Vagina (tissue), 2 donors: ENCODE data around the gene ZBTB2.

Source experiments
- CTCF ChIP-seq, 3 experiments: fragments of 450-650 bp in 2 of 3; fragments of 200-600 bp in 1 of 3; sonication (generic) in 1 of 3; IDR thresholded peaks; one replicate each; pipeline ENCODE4 v1.5.1; 2017 to 2019; ENCODE audit warnings: antibody characterized with exemption in 3 of 3, mild to moderate bottlenecking in 2 of 3, moderate library complexity in 2 of 3
- POLR2A ChIP-seq, 2 donors: fragments of 450-650 bp; IDR thresholded peaks; one replicate each; pipeline ENCODE4 v1.6.1; 2017; ENCODE audit warnings: antibody characterized with exemption in 2 of 2, mild to moderate bottlenecking in 2 of 2, moderate library complexity in 2 of 2
- POLR2AphosphoS5 ChIP-seq, 2 donors: sonication (generic); formaldehyde crosslinking; IDR thresholded peaks; one replicate each; pipeline ENCODE4 v1.9.0; 2017; ENCODE audit warnings: antibody characterized with exemption in 2 of 2, mild to moderate bottlenecking in 2 of 2, low read depth in 1 of 2; ENCODE audit not compliant: insufficient read depth in 1 of 2

- TF ChIP-seq POLR2A (IDR thresholded peaks at IDR 0.05) (no peak), CTCF (IDR thresholded peaks at IDR 0.05) (no peak), POLR2AphosphoS5 (IDR thresholded peaks at IDR 0.05; ENCODE audit: insufficient read depth in 1 of 2, low read depth in 1 of 2) (no peak)
Measured at GRCh38 chr6:151322570-151322969, 68.8 kb downstream of the ZBTB2 start.
